NCI-H1048 (cell line): ENCODE data around the gene FER1L5.

Source experiments
- DNase-seq: peaks from one replicate; lab custom pipeline; 2025; lab: John Stamatoyannopoulos, UW

FER1L5 gene

GRCh38 chr2:96680561-96681141 lies 38.1 kb downstream of the FER1L5 start:
- no peak for DNase-seq

GRCh38 chr2:96681540-96681939 lies 39.0 kb downstream of the FER1L5 start:
- no peak for DNase-seq

- DNase-seq = no peak
These were observed 40.7 kb downstream of the FER1L5 start for GRCh38 chr2:96683307-96683706.

GRCh38 chr2:96683972-96684820 lies 41.6 kb downstream of the FER1L5 start:
- DNase-seq = no peak

GRCh38 chr2:96684883-96685576 lies 42.5 kb downstream of the FER1L5 start:
- no peak for DNase-seq

GRCh38 chr2:96685577-96686459 lies 43.3 kb downstream of the FER1L5 start:
- no peak for DNase-seq

GRCh38 chr2:96687266-96687665 lies 44.7 kb downstream of the FER1L5 start:
- no peak for DNase-seq

- DNase-seq = no peak
These were observed 45.4 kb downstream of the FER1L5 start for GRCh38 chr2:96687711-96688640.

GRCh38 chr2:96688649-96689430 lies 46.3 kb downstream of the FER1L5 start:
- no peak for DNase-seq

- DNase-seq = no peak
These were observed 46.9 kb downstream of the FER1L5 start for GRCh38 chr2:96689431-96689991.

GRCh38 chr2:96690306-96691021 lies 47.9 kb downstream of the FER1L5 start:
- no peak for DNase-seq

GRCh38 chr2:96691022-96691612 lies 48.6 kb downstream of the FER1L5 start:
- no peak for DNase-seq

- DNase-seq = no peak
These were observed 49.8 kb downstream of the FER1L5 start for GRCh38 chr2:96692094-96692971.

GRCh38 chr2:96693286-96694200 lies 51.0 kb downstream of the FER1L5 start:
- DNase-seq = no peak

- DNase-seq = no peak
These were observed 51.7 kb downstream of the FER1L5 start for GRCh38 chr2:96694279-96694678.

- DNase-seq = no peak
These were observed 52.4 kb downstream of the FER1L5 start for GRCh38 chr2:96694816-96695455.
